ENCODE data around the gene UQCRC1. TPM values are rescaled to one million over a fixed set of nuclear protein-coding genes. Genes with fewer than 3 reads are reported as not detected.

Gene UQCRC1
- total RNA-seq, 1 donor = 405 TPM

DNA sequence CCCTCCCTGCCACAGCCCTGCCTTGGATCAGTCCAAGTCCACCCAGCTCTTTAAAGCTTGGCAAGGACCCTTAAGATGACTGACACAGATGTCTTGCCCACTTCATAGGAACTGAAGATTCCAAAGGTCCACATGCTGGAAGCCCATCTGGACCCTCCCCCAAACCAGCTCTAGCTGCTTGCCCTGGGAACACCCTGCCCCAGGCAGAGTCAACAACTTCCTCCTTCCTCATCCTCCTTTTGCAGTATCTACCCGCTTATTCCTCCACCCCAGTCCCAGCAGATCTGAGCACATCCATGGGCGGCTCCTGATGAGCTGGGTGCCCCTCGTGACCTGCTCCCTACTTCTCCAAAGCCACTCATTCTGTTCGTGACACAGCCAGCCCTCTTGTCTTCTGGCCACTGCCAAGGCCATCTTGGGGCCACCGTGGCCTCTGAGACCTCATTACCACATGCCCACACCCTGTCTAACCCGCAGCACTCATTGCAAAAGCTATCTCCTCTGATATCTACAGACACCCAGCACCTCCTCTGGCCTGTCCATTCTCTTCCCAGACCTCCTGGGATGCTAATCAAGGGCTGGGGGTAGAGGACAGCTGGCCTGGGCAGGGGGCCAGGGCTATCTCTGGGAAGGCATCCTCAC, 50.8 kb downstream of the UQCRC1 start:
- TF ChIP-seq, protein P1, sequence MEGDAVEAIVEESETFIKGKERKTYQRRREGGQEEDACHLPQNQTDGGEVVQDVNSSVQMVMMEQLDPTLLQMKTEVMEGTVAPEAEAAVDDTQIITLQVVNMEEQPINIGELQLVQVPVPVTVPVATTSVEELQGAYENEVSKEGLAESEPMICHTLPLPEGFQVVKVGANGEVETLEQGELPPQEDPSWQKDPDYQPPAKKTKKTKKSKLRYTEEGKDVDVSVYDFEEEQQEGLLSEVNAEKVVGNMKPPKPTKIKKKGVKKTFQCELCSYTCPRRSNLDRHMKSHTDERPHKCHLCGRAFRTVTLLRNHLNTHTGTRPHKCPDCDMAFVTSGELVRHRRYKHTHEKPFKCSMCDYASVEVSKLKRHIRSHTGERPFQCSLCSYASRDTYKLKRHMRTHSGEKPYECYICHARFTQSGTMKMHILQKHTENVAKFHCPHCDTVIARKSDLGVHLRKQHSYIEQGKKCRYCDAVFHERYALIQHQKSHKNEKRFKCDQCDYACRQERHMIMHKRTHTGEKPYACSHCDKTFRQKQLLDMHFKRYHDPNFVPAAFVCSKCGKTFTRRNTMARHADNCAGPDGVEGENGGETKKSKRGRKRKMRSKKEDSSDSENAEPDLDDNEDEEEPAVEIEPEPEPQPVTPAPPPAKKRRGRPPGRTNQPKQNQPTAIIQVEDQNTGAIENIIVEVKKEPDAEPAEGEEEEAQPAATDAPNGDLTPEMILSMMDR (IDR thresholded peaks at IDR 0.05; ENCODE audit: insufficient read depth, low read depth, low read length) = no peak
- DNase-seq (ENCODE audit: low read depth) = no peak
- H3K4me3 ChIP-seq (ENCODE audit: low read depth, low read length) = no peak overlapping the region

DNA sequence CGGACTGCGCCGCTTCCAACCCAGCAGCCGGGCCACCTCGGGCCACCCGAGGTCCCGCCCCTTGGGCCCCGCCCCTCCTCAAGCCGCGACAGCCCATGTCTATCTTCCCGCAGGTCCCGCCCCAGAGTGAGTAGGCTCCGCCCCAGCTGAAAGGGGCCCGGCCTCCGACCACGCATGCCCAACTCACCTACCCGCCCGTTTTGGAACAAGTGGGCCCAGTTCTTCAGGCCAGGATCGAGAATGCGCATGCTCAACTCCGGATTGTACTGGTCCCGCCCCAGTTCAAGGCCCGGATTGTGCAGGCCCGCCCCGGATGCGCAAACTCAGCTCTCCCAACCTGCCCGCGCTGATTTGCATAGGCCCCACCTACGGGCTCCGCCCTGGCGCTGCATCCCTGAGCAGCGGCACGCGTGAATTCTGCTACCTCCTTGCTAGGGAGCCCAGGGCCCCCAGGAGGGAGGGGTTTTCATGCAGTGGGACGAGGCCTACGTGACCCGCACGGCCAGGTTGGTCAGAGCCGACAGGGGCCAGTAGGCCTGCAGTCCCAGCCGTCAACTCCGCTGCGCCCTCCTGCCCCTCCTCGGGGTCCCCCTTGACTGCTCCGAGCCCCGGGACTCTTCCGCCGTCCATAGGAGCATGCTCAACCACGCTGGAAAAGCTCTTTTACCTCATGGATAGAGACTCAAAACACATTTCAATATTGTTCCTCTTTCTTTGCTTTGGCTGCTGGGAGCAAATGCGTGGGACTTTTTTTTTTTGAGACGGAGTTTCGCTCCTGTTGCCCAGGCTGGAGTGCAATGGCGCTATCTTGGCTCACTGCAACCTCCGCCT, 52.4 kb downstream of the UQCRC1 start, which contains the start of gene PFKFB4:
PFKFB4 (minus strand) TSS at position 8 of the 831 bp plus-strand sequence. CDS start 26 bp downstream, outside the sequence.
- peak within 1 kb of the TSS; percentile 75 for H3K4me3 ChIP-seq (ENCODE audit: low read depth, low read length)
- DNase-seq (ENCODE audit: low read depth) = peak; percentile 99
- TF ChIP-seq, protein P1 (IDR thresholded peaks at IDR 0.05; ENCODE audit: insufficient read depth, low read depth, low read length) = peak; percentile 10

DNA sequence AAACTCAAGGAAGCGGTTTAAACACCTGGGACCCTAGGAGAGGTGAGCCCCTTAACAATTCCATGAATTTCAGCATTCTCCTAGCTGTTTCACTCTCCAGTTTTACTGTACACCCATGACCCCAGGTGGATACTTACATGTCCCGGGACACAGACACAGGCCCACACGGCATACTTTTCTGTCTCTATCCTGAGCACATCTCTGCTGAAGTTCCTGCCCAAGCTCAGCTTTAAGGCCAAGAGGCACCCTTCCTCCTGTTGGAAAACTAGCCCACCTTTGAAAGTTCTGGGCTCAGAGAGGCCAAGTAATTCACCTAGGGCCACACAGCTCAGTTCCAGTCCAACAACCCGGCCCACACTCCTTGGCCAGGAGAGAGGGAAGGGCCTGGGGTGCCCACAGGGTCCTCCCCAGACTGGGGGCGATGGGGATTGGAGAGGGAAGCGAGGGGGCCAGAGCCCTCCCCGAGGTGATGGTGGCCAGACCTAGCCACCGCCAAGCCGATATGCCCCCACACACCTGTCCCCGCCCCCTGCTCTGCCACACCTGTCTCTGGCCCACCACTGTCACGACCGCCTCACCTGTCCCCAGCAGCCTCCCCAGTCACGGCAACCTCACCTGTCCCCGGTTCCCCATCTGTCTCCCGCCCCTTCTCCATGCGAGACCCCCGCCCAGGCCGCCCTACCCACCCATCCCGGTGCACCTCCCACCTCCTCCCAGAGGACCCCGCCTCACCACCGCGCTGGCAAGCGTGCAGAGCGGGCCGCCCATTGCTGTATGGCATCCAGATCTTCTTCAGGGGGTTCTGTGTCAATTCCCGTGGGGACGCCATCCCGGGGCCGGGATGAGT, 53.3 kb downstream of the UQCRC1 start:
- TF ChIP-seq, protein P1 (IDR thresholded peaks at IDR 0.05; ENCODE audit: insufficient read depth, low read depth, low read length) = no peak
- H3K4me3 ChIP-seq (ENCODE audit: low read depth, low read length) = peak overlapping the region; percentile 75
- no peak for DNase-seq (ENCODE audit: low read depth)

- DNase-seq (ENCODE audit: low read depth) = no peak
- no peak overlapping the region for H3K4me3 ChIP-seq (ENCODE audit: low read depth, low read length)
- TF ChIP-seq, protein P1 (IDR thresholded peaks at IDR 0.05; ENCODE audit: insufficient read depth, low read depth, low read length) = no peak
Measured at GRCh38 chr3:48555231-48555948, 54.1 kb downstream of the UQCRC1 start.

- no peak for DNase-seq (ENCODE audit: low read depth)
- TF ChIP-seq, protein P1 (IDR thresholded peaks at IDR 0.05; ENCODE audit: insufficient read depth, low read depth, low read length) = no peak
- H3K4me3 ChIP-seq (ENCODE audit: low read depth, low read length) = no peak overlapping the region
Measured at GRCh38 chr3:48553886-48554845, 55.3 kb downstream of the UQCRC1 start.
